BE2C (cell line): Measurements from ENCODE around the gene ADAMTS14.

ENCODE experiments used
- DNase-seq: peaks from one replicate; pipeline ENCODE4 v3.0.0-alpha.2; 2020
- H3K27me3 ChIP-seq: fragments of 250-450 bp; sonication (Bioruptor Pico); 2 replicates; pipeline ENCODE4 v1.5.1; 2020; ENCODE audit warnings: mild to moderate bottlenecking
- H3K36me3 ChIP-seq: fragments of 250-450 bp; sonication (Bioruptor Pico); 2 replicates; pipeline ENCODE4 v1.5.1; 2020; ENCODE audit warnings: mild to moderate bottlenecking
- H3K4me1 ChIP-seq: fragments of 250-450 bp; sonication (Bioruptor Pico); 2 replicates; pipeline ENCODE4 v1.5.1; 2020
- H3K4me3 ChIP-seq: 2 replicates; pipeline ENCODE4 v1.5.1; 2011; ENCODE audit warnings: low read depth, low read length
- H3K9me3 ChIP-seq: fragments of 250-450 bp; sonication (Bioruptor Pico); 2 replicates; pipeline ENCODE4 v1.5.1; 2020
- TF ChIP-seq, protein P1 (sequence below): IDR thresholded peaks from 2 replicates; pipeline ENCODE4 v1.5.1; 2012; ENCODE audit warnings: mild to moderate bottlenecking, low read depth, low read length

Gene ADAMTS14

DNA sequence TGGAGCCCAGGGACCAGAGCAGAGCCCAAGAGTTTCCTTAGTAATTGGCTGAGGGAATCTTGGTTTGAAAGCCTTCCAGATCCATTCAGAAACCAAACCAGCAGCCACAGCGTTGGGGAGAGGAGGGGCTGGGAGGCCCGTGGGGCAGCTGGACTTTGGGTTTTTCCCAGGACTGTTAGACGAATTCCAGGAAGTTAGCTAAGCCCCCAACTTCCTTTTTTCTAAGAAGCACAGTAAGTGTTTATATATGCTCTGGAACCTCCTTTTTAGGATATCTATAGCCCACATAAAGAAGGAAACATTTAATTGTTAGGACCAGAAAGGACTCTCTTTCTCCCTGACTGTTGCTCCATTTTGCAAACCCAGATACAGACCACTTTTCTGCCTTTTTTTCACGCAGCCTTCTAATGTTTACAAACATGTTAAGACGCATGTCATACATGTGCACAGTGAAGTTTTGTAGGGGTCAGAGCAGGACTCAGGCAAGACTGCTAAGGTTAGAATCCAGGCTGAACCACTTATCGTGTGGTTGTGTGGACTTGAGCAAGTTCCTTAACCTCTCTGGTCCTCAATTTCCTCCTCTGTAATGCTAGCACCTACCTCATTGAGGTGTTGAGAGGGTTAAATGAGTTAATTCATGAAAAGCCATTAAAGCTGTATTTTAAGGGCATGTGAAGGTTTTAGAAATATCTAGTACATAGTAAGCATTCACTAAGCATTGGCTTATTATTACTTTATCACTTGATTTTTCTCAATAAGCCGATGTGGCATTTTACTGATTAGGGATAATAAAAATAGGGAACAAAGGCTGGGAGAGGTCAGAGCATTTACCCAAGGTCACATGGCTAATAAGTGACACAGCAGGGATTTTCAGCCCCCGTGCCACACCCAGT, 70.5 kb downstream of the ADAMTS14 start:
- H3K9me3 ChIP-seq = no peaks in the 10 kb centered on the region
- no peak for DNase-seq
- no peaks in the 10 kb centered on the region for H3K36me3 ChIP-seq
- no peak overlapping the region for H3K4me3 ChIP-seq
- no peaks in the 10 kb centered on the region for H3K27me3 ChIP-seq
- H3K4me1 ChIP-seq = no peaks in the 10 kb centered on the region
- TF ChIP-seq, protein P1, sequence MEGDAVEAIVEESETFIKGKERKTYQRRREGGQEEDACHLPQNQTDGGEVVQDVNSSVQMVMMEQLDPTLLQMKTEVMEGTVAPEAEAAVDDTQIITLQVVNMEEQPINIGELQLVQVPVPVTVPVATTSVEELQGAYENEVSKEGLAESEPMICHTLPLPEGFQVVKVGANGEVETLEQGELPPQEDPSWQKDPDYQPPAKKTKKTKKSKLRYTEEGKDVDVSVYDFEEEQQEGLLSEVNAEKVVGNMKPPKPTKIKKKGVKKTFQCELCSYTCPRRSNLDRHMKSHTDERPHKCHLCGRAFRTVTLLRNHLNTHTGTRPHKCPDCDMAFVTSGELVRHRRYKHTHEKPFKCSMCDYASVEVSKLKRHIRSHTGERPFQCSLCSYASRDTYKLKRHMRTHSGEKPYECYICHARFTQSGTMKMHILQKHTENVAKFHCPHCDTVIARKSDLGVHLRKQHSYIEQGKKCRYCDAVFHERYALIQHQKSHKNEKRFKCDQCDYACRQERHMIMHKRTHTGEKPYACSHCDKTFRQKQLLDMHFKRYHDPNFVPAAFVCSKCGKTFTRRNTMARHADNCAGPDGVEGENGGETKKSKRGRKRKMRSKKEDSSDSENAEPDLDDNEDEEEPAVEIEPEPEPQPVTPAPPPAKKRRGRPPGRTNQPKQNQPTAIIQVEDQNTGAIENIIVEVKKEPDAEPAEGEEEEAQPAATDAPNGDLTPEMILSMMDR = no peak

DNA sequence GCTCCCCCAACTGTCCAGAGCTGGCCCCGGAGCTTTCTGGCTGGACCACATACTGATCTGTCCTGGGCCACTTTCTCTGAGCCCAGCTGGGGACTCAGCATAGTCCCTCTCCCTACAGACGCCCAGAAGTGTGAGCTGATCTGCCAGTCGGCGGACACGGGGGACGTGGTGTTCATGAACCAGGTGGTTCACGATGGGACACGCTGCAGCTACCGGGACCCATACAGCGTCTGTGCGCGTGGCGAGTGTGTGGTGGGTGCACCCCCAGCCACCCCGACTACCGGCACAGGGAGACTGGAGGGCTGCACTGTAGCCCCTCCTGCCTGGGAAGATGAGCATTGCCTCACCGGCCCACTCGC, 71.1 kb downstream of the ADAMTS14 start:
- Histone ChIP-seq H3K9me3 (no peaks in the 10 kb centered on the region), H3K4me1 (no peaks in the 10 kb centered on the region), H3K27me3 (no peaks in the 10 kb centered on the region), H3K36me3 (no peaks in the 10 kb centered on the region), H3K4me3 (no peak overlapping the region)
- no peak for DNase-seq
- TF ChIP-seq, protein P1 = no peak

DNA sequence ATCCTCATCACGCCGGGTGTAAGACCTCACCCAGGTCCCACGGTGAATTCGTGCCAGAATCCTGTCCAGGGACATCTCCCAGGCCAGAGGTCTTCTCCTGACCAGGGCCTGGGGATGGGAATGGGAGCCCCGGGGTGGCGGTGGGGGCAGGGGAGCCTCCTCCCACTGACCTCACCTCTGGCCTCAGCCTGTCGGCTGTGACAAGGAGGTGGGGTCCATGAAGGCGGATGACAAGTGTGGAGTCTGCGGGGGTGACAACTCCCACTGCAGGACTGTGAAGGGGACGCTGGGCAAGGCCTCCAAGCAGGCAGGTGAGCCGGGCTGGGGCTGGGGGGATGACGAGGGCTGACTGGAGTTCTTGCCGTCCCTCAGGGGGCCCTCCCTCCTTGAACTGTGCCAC, 71.6 kb downstream of the ADAMTS14 start:
- Histone ChIP-seq H3K4me3 (no peak overlapping the region), H3K9me3 (no peaks in the 10 kb centered on the region), H3K36me3 (no peaks in the 10 kb centered on the region), H3K4me1 (no peaks in the 10 kb centered on the region), H3K27me3 (no peaks in the 10 kb centered on the region)
- TF ChIP-seq, protein P1 = no peak
- no peak for DNase-seq

DNA sequence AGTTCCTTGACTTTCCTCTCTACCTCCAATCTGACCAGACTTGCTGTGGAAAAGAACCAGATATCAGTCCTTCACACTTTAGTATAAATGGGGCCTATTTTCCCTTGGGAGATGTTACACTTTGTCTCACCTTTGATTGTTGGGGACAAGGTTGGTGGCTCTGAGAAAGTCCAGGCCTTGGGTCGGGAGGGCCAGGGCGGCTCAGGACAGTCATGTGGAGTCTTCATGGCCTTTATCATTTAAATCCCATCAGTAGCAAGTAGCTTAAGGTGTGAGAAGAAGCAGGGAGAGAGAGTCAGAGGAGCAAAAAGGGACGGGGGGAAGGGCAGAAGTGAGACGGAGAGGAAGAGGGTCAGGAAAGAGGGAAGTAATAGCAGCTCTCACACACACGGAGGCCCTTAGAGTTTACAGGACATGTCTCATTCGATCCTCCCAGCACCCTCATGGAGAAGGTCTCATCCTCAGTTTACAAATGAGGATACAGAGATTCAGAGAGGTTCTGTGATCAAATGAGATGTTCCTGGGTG, 72.4 kb downstream of the ADAMTS14 start:
- no peaks in the 10 kb centered on the region for H3K27me3 ChIP-seq
- no peak overlapping the region for H3K4me3 ChIP-seq
- TF ChIP-seq, protein P1 = no peak
- H3K36me3 ChIP-seq = no peaks in the 10 kb centered on the region
- no peaks in the 10 kb centered on the region for H3K9me3 ChIP-seq
- H3K4me1 ChIP-seq = no peaks in the 10 kb centered on the region
- DNase-seq = no peak

DNA sequence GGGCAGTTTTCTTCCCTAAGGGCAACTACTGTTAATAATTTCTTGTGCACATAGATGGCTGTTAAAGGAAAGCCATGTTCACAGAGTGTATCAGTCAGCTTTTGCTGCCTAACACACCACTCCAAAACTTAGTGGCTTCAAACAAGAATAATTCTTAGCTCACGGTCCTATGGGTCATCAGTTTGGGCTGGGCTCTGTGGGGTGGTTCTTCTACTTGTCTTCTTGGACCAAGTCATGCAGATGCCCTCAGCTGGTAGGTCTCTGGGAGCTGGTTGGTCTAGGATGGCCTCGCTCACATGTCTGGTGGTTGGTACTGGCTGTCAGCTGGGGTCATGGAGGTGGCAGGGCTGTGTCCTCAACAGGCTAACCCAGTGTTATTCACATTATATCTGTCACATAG, 73.2 kb downstream of the ADAMTS14 start:
- TF ChIP-seq, protein P1 = no peak
- Histone ChIP-seq H3K27me3 (no peaks in the 10 kb centered on the region), H3K9me3 (no peaks in the 10 kb centered on the region), H3K4me1 (no peaks in the 10 kb centered on the region), H3K36me3 (no peaks in the 10 kb centered on the region), H3K4me3 (no peak overlapping the region)
- no peak for DNase-seq
